ENCODE data around the gene RETN. TPM values are rescaled to one million over a fixed set of nuclear protein-coding genes. Genes with fewer than 3 reads are reported as not detected.

RETN gene
- total RNA-seq, 1 experiment from 2014 or later, result not detected

GRCh38 chr19:7631577-7631976, 37.3 kb upstream of the RETN start:
- Histone ChIP-seq H3K4me3 (replicated peaks in 1 of 2; ENCODE audit: low read depth in 1 of 2, low read length in 2 of 2) (no peak overlapping the region), H3K9me3 (ENCODE audit: control insufficient read depth in 1 of 2, insufficient read depth in 1 of 2, low read depth in 1 of 2, low read length in 2 of 2) (no peaks in the 10 kb centered on the region), H3K4me1 (ENCODE audit: control insufficient read depth in 1 of 2, insufficient read depth in 2 of 2, low read length in 2 of 2) (peaks cover 9 to 23% of the 10 kb centered on the region in 2 experiments), H3K27me3 (ENCODE audit: insufficient read depth, low read length) (no peaks in the 10 kb centered on the region), H3K9me2 (ENCODE audit: insufficient read depth) (no peaks in the 10 kb centered on the region), H3K79me2 (ENCODE audit: insufficient read depth, low read length) (peaks cover 55% of the 10 kb centered on the region), H2AFZ (ENCODE audit: low read depth, low read length, poor library complexity, severe bottlenecking) (no peak overlapping the region), H3K36me3 (ENCODE audit: control insufficient read depth in 1 of 2, insufficient read depth in 2 of 2, low read length in 2 of 2) (peaks cover 0 to 7% of the 10 kb centered on the region in 2 experiments; a peak in 3 of 4 replicates), H4K20me1 (ENCODE audit: insufficient read depth) (no peaks in the 10 kb centered on the region), H3K27ac (ENCODE audit: low read depth, low read length) (no peak overlapping the region), H3K4me2 (ENCODE audit: low read length) (no peak overlapping the region), H3K9ac (ENCODE audit: low read length) (no peak overlapping the region)
- DNase-seq (ENCODE audit: low read depth, low spot score) (no peak), ATAC-seq (no peak)
- ChIA-PET RAD21 (ENCODE audit: low non-redundant PET in 1 of 2, low total read pairs in 2 of 2, uncharacterized antibody in 2 of 2, unreplicated experiment in 2 of 2) (no interaction called here), POLR2A (no interaction called here), CTCF (no interaction called here)
- no TSS peak for BruUV-seq (replicated peaks)
- TF ChIP-seq CEBPB (IDR thresholded peaks at IDR 0.05; ENCODE audit: low read depth), result no peak
- no peak for TF ChIP-seq POLR2A (IDR thresholded peaks at IDR 0.05; ENCODE audit: borderline replicate concordance, extremely low read depth, insufficient read depth, insufficient read length)
- no peak for TF ChIP-seq ZFX (IDR thresholded peaks at IDR 0.05)
- no peak for TF ChIP-seq SIN3A (IDR thresholded peaks at IDR 0.05; ENCODE audit: low read depth)
- no peak for TF ChIP-seq TCF7L2 (IDR thresholded peaks at IDR 0.05; ENCODE audit: borderline replicate concordance, extremely low read depth, insufficient read depth, insufficient read length)
- no peak for TF ChIP-seq EGR1 (IDR thresholded peaks at IDR 0.05; ENCODE audit: low read depth)
- no peak for TF ChIP-seq YY1 (IDR thresholded peaks at IDR 0.05; ENCODE audit: extremely low read depth, insufficient replicate concordance, low read depth, low read length)
- TF ChIP-seq REST (IDR thresholded peaks at IDR 0.05; ENCODE audit: low read depth), result no peak
- TF ChIP-seq EZH2phosphoT487 (IDR thresholded peaks at IDR 0.05; ENCODE audit: borderline replicate concordance), result no peak
- no peak for TF ChIP-seq ELF1 (IDR thresholded peaks at IDR 0.05; ENCODE audit: borderline replicate concordance, low read depth)
- no peak for TF ChIP-seq FOSL1 (IDR thresholded peaks at IDR 0.05; ENCODE audit: low read depth)
- no peak for TF ChIP-seq SRF (IDR thresholded peaks at IDR 0.05; ENCODE audit: low read depth)
- no peak for TF ChIP-seq POLR2AphosphoS5 (IDR thresholded peaks at IDR 0.05; ENCODE audit: low read depth, low read length)
- TF ChIP-seq ATF3 (IDR thresholded peaks at IDR 0.05), result no peak
- TF ChIP-seq MAX (IDR thresholded peaks at IDR 0.05), result no peak
- intact Hi-C loops (cut with micrococcal nuclease), result no loop called here
